ENCODE measurements around the gene KSR1. TPM values are rescaled to one million over a fixed set of nuclear protein-coding genes. Genes with fewer than 3 reads are reported as not detected.
"Not testable (repeated sequence)": the region's sequence is repeated elsewhere in the genome, so short reads cannot be mapped to it uniquely, and the experiment has no call there.

KSR1 gene
- total RNA-seq, 2 donors from 2014 or later: 13.9 to 16.5 TPM

DNA sequence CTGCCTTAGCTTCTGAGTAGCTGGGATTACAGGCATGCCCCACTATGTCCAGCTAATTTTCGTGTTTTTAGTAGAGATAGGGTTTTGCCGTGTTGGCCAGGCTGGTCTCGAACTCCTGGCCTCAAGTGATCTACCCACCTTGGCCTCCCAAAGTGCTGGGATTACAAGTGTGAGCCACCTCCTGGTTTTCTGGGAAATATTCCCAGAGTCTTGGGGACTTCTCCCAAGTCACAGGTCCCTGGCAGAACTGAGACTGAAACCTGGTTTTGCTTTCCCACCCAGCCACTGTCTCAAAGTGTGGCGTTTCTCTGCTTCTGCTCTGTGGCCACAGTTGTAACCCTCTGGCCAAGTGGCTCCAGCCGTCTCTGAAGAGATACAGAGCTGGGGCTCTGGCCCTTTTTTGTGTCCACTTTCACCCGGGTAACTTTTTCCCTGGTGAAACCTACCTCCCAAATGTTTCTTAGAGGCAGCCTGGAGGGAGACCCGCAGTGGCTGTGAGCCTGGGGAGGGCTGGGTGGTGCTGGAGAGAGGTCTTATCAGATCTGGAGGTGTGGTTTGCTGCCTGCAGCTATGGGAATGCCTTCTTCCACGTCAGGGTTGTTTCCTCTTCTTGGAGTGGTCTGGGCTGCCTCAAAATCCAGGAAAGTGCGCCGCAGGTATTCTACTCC lies 5.1 kb downstream of the KSR1 start:
- H3K4me1 ChIP-seq: no peaks in the 10 kb centered on the region
- no peaks in the 10 kb centered on the region for H3K27me3 ChIP-seq
- TF ChIP-seq, protein P1, sequence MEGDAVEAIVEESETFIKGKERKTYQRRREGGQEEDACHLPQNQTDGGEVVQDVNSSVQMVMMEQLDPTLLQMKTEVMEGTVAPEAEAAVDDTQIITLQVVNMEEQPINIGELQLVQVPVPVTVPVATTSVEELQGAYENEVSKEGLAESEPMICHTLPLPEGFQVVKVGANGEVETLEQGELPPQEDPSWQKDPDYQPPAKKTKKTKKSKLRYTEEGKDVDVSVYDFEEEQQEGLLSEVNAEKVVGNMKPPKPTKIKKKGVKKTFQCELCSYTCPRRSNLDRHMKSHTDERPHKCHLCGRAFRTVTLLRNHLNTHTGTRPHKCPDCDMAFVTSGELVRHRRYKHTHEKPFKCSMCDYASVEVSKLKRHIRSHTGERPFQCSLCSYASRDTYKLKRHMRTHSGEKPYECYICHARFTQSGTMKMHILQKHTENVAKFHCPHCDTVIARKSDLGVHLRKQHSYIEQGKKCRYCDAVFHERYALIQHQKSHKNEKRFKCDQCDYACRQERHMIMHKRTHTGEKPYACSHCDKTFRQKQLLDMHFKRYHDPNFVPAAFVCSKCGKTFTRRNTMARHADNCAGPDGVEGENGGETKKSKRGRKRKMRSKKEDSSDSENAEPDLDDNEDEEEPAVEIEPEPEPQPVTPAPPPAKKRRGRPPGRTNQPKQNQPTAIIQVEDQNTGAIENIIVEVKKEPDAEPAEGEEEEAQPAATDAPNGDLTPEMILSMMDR (IDR thresholded peaks at IDR 0.05): no peak
- no peak overlapping the region for H3K27ac ChIP-seq
- intact Hi-C loops (cut with DNase I): no loop called here
- H3K4me3 ChIP-seq: no peak overlapping the region
- no peak for DNase-seq
- H3K9me3 ChIP-seq: no peaks in the 10 kb centered on the region
- no peak overlapping the region for H3K9ac ChIP-seq (ENCODE audit: low read depth in 2 of 2, low read length in 2 of 2)
- no peaks in the 10 kb centered on the region for H3K36me3 ChIP-seq

DNA sequence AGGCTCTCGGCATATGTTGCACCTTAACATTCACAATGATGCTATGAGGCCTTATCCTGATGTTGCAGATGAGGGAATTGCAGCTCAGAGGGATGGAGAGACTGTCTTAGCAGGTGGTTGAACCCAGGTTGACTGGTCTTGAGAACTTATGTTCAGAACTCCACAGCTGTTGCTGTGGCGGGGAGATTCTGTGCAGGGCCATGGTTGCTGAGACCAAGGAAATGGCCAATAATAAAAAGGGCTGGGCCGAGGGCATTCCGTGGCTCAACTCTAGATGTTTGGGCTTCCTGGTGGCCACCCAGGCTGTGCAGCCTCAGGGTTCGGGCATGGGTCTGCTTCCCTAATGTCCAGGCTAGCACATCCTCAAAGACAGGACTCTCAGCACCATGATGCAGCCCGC lies 5.9 kb downstream of the KSR1 start:
- intact Hi-C loops (cut with DNase I): no loop called here
- TF ChIP-seq, protein P1 (IDR thresholded peaks at IDR 0.05): no peak
- Histone ChIP-seq H3K9me3 (no peaks in the 10 kb centered on the region), H3K4me1 (no peaks in the 10 kb centered on the region), H3K36me3 (no peaks in the 10 kb centered on the region), H3K9ac (ENCODE audit: low read depth in 2 of 2, low read length in 2 of 2) (no peak overlapping the region), H3K27me3 (no peaks in the 10 kb centered on the region), H3K27ac (no peak overlapping the region), H3K4me3 (no peak overlapping the region)
- no peak for DNase-seq

DNA sequence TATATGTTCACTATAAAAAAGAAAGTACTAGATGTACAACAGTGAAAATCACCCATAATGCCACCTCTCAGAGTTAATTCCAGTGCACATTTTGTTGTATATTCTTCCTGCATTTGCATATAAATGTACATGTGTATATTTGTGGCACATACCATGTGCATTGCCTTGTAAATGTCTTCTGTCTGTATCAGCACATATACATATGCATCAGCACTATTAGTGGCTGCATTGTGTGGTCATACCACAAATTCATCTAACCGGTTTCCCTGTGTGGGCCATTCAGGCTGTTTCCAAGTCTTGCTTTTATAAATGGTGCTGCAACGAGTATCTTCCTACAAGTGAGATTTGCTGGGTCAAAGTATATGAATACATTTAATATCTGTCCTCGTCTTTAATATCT lies 6.5 kb downstream of the KSR1 start:
- TF ChIP-seq, protein P1 (IDR thresholded peaks at IDR 0.05): no peak
- Histone ChIP-seq H3K27me3 (no peaks in the 10 kb centered on the region), H3K4me3 (no peak overlapping the region), H3K27ac (no peak overlapping the region), H3K4me1 (no peaks in the 10 kb centered on the region), H3K9ac (ENCODE audit: low read depth in 2 of 2, low read length in 2 of 2) (no peak overlapping the region), H3K36me3 (no peaks in the 10 kb centered on the region), H3K9me3 (no peaks in the 10 kb centered on the region)
- intact Hi-C loops (cut with DNase I): no loop called here
- no peak for DNase-seq

DNA sequence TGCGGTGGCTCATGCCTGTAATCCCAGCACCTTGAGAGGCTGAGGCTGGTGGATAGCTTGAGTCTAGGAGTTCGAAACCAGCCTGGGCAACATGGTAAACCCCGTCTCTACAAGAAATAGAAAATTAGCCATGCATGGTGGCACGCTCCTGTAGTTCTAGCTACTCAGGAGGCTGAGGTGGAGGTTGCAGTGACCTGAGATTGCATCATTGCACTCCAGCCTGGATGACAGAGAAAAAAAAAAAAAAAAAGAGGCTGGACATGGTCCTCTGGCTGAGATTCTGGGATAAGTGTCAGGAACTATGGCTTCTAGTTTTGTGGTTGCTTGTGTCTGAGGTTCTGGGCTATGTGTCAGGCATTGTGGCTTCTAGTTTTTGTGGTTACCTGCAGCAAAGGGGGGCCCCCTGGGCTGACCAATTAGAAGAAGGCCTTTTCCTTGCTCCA lies 7.0 kb downstream of the KSR1 start:
- TF ChIP-seq, protein P1 (IDR thresholded peaks at IDR 0.05): no peak
- intact Hi-C loops (cut with DNase I): no loop called here

DNA sequence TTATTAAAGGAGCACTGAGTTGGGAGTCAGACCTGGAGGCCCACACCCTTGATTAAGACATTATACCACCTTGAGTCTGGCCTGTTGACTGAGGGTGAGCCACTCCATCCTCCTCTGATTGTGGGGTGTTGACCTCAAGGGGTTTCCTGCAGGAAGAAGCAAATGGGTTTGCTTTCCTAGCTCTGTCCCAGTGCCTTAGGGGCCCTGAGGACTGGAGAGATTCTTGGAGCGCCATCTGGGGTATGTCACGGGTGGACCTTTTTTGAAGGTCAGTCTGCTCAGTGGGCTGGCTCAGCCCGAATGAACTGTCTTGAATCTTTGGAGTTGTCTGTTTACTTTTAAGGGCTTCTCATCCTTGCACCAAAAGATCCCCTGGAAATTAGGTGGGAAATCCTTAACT lies 7.8 kb downstream of the KSR1 start:
- H3K36me3 ChIP-seq; H3K9me3 ChIP-seq; H3K4me1 ChIP-seq; H3K4me3 ChIP-seq; intact Hi-C loops (cut with DNase I); H3K27ac ChIP-seq; H3K9ac ChIP-seq (ENCODE audit: low read depth in 2 of 2, low read length in 2 of 2); H3K27me3 ChIP-seq; DNase-seq: not testable (repeated sequence)

More for the DNA sequence above, 7.0 kb downstream of the KSR1 start:
- no peaks in the 10 kb centered on the region for H3K36me3 ChIP-seq
- H3K4me3 ChIP-seq: no peak overlapping the region
- H3K27me3 ChIP-seq: no peaks in the 10 kb centered on the region
- no peaks in the 10 kb centered on the region for H3K9me3 ChIP-seq
- H3K4me1 ChIP-seq: no peaks in the 10 kb centered on the region
- DNase-seq: no peak
- no peak overlapping the region for H3K9ac ChIP-seq (ENCODE audit: low read depth in 2 of 2, low read length in 2 of 2)
- H3K27ac ChIP-seq: no peak overlapping the region

DNA sequence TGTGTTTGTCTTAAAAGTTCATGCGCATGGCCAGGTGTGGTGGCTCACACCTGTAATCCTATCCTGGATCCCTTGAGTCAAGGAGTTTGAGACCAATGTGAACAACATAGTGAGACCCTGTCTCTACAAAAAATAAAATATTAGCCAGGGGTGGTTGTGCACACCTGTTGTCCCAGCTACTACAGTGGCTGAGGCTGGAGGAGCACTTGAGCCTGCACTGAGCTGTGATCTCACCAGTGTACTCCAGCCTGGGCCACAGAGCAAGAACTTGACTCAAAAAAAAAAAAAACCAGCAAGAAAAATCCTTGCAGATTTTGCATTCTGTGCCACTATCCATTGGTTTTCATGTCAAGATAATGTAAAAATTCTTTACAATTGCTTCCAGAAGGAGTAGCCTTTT lies 8.2 kb downstream of the KSR1 start:
- H3K27ac ChIP-seq: no peak overlapping the region
- TF ChIP-seq, protein P1 (IDR thresholded peaks at IDR 0.05): no peak

DNA sequence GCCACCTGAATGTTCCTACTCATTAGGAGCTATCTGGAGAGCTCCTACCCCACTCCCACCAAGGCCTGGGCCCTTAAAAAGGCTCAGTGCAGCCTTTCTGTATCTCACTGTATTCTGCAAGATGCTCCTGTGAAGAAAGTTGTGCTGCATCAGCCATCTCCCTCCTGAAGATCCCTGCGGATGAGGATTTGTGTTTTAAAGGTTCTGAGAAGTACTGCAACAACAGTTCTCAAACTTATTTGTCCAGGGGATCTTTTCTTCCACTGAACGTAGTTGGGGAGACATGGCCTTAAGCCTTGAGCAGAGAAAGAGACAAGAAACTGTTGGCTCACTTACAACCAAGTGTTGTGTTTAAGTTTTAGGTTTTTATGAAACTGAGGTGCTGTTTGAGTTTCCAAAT lies 9.6 kb downstream of the KSR1 start:
- H3K9me3 ChIP-seq; H3K27me3 ChIP-seq; H3K36me3 ChIP-seq; H3K9ac ChIP-seq (ENCODE audit: low read depth in 2 of 2, low read length in 2 of 2); H3K4me3 ChIP-seq; H3K27ac ChIP-seq; DNase-seq; H3K4me1 ChIP-seq; intact Hi-C loops (cut with DNase I): not testable (repeated sequence)

More for the DNA sequence above, 8.2 kb downstream of the KSR1 start:
- Histone ChIP-seq H3K4me3 (no peak overlapping the region), H3K9ac (ENCODE audit: low read depth in 2 of 2, low read length in 2 of 2) (no peak overlapping the region), H3K9me3 (no peaks in the 10 kb centered on the region), H3K27me3 (no peaks in the 10 kb centered on the region), H3K36me3 (no peaks in the 10 kb centered on the region), H3K4me1 (no peaks in the 10 kb centered on the region)
- intact Hi-C loops (cut with DNase I): no loop called here
- DNase-seq: no peak
